Medulla oblongata (tissue), 1 donor: ENCODE measurements around the gene C14orf119.

Experiments used
- DNase-seq: peaks from one replicate; pipeline ENCODE4 v3.0.0-alpha.2; 2015; ENCODE audit errors: extremely low spot score

C14orf119 gene, protein sequence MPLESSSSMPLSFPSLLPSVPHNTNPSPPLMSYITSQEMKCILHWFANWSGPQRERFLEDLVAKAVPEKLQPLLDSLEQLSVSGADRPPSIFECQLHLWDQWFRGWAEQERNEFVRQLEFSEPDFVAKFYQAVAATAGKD

DNA sequence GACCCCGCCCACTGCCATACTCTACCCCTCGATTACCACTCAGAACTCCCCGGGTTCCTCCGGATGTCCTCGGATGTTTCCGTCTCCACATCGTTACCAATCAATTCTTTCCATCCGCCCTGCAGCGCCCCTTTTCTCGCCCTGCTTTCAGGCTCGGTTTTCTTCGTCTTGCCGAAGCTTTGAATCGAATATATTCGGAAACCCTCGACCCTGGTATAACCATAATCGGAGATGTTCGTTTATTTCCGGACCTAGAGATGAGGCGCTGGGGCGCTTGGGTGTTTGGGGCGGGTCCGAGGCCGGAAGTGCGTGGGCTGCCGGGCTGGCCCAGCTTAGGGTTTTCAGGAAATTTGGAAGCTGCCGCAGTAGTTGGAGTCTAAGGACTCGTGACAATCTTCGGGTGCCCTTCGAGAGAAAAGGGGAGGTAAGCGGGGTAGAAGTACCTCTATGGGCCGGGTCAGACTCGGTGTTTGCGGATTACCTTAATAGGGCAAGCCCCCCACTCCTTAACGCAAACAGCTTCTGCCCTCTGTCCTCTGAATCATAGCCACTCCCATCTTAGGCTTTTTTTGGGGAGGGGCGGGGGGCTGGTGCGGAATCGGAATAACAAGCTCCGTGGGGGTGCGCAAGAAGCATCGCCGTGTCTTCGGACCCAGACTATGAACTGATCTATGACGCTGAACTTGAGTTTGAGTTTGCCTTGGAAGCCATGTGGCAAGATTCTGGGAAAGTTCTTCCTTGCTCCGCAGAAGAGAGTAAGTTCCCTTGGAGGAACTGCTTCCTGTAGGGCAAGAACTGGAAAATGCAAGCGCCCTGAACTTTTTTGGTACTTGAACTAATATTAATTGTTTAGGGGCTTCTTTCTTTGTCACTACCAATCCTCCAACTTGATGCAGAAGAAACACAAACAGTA lies at the start of gene C14orf119:
TSS of gene C14orf119 (plus strand) at position 310 of the 913 bp plus-strand sequence. CDS start 2,154 bp downstream, outside the sequence.
- peak; percentile 100 for DNase-seq

DNA sequence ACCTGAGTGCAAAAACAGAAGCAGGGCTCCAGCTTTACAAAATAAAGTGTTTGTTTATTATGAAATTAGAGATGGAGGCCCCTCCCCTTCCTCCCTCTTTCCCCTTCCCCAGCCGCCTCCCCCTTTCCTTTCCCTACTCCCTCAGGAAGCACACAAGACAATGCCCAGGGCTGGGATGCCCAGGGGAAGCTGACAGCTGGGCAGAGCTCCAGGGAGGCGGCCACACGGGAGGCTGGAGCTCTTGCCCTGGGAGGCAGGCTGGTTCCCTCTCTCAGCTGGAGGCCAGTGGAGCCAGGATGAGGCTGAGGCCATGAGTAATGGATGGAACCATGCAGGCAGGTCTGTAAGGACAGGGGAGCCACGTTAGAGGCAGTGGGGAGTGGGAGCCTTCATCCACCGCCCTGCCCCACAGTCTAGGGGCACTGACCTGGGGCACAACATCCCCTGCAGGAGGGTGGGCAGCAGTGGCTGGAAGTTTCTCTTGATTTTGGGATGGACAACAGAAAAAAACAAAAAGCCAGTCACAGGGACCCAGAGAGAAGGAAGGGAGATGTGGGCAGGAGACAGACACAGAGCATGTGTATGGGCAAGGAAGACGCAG lies 48.2 kb upstream of the C14orf119 start:
- no peak for DNase-seq

DNA sequence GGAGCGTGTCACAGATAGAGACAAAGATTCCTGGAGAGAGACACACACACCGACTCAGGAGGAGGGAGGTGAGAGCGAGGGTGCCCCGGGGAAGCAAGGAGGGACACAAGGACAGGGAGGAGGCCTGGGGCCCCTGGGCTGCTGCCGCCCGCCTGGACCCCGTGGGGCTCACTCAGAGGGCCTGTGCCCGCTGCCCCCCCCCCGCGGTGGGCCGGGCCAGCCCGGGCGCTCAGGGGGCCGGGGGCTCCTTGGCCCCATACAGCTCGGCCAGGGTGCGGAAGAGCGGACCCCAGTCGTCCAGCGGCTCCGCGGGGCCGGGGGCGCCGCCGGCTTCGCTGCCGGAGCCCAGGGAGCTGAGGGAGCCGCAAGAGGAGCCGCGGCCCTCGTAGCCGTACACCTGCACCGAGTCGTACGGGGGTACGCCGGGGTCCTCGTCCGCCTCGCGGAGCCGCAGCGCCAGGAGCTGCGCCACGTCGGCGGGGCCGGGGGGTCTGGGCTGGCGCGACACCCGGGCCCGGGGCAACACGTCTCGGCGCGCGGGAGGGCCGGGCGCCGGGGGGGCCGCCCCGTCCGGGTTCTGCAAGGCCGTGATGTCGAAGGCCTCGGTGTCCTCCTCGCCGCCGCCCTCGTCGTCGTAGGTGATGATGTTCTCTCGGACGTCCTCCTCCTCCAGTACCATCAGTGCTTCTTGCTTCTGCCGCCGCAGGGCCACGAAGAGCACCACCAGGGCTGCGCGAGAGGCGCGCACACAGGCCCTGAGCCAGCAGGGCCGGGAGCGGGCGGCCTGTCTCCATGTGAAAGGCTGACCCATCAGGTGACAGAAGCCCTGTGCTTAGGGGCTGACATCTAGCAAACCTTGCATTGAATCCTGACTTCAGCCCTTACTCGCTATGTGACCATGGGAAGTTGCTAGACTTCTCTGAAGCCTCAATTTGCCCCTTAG lies 47.3 kb upstream of the C14orf119 start:
- no peak for DNase-seq

DNA sequence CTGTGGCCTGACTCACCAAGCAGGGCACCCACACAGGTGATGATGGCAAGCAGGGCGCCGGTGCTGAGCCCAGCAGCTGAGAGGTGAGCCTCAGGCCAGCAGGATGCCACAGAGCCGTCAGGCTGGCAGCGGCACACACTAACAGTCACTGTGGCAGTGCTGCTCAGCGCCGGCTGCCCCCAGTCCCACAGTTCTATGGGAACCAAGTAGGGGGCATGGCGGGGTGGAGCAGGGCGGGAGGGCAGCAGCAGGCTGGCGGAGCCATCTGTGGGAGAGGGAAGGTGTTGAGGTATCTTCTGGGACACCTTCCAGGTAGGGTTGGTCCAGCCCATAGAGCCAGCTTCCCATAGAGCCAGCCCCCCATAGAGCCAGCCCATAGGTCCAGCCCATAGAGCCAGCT lies 46.3 kb upstream of the C14orf119 start:
- DNase-seq = no peak

DNA sequence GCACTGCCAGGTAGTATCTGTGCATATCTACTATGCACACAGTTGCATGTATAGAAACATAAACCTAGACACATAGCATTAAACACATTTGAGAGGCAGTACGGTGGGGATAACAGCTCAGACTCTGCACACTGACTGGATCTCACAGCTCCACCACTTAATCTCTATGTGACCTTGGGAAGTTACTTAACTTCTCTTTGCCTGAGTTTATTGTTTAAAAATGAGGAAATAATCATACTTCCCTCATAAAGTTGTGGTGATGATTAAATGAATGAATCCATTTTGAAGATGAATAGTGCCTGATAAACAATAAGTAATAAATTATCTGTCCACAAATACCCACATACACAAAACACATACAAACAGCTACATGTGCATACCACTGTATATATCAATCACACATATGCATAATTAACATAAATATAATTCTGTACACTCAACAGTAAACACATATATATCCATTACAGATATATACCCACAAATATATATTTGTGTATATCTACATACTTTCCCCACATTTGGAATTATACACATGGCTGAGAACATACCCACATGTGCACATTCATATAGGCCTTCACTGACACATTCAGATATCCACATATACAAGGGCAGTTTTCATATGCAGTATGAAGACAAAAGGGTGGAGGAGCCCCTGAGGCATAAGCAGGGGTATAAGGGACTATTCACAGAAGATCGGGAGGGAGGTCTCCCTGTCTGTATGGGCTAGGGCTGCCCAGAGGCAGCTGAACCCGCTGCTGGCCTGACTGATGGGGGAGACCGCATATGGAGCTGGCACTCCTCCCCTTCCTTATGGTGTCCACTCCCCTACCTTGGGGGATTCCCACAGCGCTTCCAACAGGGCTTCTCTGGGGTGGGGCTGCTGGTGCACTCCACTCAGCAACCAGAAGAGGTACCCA lies 43.9 kb upstream of the C14orf119 start:
- DNase-seq = no peak

DNA sequence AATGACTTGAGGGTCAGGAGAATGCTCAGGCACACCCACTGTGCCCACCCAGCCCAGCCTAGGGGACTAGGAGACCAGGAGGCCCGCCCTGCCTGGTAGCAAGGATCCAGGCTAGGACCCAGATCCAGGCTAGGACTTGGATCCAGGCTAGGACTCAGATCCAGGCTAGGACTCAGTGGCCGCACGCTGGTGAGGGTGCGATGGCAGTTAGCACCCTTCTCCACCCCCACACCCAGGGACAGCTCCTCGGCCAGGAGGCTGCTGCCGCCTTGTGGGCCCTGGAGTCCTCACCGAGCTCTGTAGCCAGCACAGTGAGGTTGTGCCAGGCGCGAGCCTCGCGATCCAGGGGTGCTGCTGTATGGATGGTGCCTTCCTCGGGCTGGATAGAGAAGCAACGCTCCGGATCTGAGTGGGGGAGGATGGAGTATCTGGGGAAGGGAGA lies 43.1 kb upstream of the C14orf119 start:
- DNase-seq = peak; percentile 30

DNA sequence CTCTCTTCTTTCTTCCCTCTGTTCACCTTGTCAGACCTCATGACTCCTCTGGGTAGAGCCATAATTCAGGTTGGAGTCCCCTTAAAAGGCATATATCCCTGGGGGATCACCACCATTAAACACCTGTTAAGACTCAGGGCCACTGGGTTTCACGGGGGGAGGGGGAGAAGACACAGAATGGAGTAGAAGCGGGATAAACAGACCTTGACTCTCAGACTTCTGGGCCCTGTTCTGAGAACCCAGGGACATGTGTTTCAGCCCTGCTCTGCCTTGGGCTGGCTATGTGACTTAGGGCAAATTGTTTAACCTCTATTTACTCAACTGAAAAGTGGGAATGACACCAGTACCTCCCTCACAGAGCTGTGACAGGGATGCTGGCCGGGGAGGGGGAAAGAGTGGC lies 42.6 kb upstream of the C14orf119 start:
- no peak for DNase-seq

DNA sequence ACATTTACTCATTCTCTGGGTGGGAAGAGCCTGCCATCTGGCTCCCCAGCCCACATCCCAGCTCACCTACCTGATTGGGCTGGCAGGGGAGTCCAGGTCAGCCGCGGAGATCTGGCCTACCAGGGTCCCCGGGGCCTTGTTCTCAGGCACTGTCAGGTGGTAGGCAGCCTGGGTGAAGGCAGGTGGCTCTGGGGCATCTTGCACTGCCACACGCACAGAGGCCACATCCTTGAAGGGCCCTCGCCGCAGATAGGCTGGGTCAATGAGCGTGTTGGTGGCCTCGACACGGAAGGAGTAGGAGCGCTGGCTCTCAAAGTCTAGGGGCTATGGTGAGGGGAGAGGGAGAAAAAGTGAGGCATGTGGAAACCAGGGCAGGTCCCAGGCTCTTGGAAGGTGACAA lies 41.9 kb upstream of the C14orf119 start:
- no peak for DNase-seq

DNA sequence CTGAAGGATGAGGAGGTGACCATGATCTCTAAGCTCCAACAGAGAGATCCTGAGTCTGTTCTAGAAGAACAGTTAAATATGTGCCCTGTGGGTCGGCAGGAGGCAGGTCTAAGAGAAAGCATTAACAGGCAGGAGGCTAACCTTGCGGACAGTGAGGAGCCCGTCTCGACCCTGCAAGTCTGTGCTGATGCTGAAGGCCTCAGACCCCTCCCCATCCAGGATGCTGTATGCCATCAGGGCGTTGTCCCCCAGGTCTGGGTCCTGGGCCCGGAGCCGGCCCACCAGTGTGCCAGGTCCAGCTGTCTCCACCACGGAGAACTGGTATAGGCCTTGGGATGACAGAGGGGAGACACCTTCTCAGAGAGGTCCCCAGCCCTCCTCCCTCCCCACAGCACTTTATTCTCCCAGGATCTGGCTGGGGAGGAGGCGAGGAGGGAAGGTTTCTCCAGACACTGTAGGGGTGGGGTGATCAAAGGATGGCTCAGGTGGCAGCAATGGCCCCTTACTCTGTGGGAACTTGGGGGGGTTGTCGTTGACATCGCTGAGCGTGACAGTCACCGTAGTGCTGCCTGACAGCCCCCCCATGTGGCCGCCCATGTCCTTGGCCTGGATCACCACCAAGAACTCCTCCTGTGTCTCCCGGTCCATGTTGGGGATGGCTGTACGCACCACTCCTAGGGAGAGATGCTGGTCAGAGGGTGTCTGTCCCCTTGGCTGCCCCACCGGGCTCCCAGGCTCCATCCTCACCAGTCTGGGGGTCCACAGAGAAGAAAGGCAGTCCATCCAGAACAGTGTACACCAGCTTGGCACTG lies 41.1 kb upstream of the C14orf119 start:
- no peak for DNase-seq

DNA sequence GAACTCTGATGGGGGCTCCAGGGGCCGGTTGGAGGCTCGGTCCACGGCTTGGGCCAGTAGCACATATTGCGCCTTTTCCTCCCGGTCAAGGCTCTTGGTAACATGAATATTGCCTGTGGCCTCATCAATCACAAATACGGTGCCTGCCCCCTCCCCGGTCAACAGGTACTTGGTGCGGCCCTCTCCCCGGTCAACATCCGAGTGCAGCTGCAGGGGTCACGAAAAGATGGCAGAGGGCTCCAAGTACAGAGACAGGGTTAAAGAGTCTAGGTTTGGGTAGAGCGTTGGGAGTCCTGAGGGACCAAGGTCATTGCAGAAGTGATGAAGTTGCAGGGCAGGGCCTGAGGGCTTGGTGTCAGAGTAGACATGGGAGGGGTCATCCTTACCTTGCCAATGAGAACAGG lies 40.2 kb upstream of the C14orf119 start:
- no peak for DNase-seq

DNA sequence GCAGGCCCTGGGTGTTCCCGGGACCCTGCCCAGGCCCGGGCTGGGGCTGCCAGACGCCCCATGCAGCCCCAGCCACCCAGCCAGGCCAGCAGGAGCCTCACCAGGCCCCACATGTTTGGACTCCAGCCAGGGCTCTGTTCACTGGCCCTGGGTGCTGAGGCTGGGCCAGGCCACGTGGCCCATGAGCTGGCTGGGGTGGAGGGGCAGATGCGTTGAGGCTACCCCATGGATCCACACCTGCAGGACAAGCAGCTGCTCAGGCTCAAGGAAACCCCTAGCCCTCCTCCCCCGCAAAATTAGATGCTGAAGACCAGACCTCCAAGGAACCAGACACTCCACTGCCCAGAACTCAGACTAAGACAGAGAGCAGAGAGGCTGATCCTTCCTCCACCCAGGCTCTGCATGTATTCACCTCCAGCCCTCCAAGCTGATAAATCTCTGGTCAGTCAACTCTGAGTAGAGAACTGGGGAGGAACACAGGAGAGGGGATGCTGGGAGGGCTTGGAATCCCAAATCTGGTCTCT lies 39.6 kb upstream of the C14orf119 start:
- peak; percentile 33 for DNase-seq

DNA sequence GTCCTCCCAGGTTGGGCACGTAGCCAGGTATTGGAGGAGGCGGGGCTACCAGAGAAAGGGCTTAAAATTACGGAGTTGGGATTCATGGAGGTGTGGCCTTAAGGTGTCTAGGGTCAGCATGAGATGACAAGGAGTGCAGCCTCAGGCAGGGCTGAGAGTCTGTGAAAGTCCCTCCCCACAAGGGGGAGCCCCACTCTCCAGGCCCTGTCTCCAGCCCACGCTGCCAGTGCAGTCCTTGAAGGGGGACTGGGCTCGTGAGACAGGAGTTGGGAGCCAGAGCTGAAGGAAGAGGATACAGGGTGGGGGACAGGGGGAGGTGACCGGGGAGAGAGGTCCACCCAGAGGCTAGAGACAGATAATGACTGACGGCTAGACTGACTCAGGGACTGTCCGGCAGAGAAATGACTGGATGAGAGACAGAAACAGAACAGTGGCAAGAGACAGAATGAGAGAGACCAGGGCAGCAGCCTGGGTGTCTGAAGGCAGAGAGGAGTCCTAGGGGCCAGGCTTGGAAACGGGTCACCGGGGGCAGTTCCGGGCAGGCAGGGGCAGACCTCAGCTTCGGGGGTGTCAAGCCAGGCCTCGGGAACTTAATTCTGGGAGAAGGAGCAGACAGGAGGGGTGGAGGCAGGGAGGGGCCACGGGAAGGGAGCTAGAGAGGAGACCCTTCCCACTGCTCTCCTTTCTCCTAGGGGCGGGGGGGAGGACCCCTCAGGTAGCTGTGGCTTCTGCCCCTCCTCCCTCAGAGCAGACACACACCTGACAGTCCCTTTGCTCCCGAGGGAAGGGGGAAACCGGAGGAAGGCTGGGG lies 39.0 kb upstream of the C14orf119 start:
- peak; percentile 72 for DNase-seq

DNA sequence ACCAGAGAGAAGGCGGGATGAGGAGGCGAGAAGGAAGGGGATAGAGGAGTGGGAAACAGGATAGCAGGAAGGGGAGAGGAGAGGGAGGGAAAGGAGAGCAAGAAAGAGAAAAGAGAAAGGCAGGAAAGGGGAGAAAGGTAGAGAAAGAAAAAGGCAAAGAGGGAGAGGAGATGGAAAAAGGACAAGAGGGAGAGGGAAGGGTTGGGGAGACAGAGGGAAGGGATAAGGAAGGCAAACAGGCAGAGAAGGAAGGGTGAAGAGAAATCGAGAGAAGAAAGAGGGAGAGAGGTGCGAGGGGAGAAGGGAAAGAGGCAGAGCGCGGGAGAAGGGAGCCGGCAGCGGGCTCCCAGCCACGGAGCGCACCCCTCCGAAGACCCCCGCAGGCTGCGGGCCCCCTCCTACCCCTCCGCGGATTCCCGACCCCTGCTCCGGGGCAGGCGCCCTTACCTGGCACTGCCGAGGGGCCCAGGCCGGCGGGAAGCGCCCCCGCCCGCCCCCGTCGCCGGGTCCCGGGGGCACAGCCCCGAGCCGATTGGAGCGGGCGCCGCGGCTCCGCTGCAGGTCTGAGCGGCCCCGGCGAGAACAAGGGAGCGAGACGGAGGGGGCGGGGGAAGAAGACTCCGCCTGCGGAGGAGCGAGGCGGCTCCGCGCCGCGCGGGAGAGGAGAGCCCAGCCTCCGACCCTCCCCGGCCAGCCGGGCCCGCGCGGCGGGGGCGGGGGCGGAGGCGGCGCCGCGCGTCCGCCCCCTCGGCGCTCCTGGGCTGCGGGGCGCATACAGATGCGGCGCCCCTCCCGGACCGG lies 38.1 kb upstream of the C14orf119 start, which contains the start of gene CDH24:
TSS of gene CDH24 (minus strand) at position 565 of the 801 bp plus-strand sequence. CDS start 1,787 bp downstream, outside the sequence.
- DNase-seq = peak; percentile 60

DNA sequence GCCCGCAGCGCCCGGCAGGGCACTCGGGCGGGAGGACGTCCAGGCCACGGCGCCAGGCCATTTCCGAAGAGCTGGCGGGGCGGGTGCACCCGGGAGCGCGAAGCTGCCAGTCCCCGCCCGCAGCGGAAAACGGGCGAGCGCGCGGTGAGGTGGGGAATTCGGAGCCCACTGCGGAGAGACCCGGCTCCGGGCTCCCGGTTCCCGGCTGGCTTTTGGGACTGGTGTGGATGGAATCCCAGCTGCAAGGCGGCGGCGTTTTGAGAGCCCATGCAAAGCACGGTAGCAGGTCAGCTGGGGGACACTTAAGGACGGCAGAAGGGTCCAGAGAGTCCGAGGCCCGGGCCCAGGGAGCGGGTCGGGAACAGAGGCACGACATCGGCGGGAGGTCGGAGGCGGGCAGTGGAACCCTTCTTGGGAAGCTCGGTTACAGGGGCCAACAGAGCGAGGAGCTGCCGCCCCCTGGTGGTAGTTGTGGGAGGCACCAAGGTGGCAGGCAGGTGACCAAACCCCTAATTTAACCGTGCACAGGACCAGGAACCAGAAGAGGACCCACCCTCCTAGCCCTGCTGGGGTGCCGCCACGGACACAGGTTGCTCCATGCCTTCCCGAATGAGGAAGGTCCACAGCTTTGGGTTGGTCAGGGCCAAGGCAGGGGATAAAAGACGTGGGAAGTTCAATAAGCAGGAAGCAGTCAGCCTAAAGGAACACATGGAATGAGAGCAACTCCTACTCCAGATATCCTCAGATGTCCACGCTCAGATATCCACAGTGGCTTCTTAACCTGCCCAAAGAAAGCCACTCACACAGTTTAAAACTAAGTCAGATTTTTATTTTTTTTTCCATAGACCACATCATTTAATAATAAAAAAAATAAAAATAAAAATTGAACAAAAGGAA lies 37.3 kb upstream of the C14orf119 start:
- peak; percentile 89 for DNase-seq

DNA sequence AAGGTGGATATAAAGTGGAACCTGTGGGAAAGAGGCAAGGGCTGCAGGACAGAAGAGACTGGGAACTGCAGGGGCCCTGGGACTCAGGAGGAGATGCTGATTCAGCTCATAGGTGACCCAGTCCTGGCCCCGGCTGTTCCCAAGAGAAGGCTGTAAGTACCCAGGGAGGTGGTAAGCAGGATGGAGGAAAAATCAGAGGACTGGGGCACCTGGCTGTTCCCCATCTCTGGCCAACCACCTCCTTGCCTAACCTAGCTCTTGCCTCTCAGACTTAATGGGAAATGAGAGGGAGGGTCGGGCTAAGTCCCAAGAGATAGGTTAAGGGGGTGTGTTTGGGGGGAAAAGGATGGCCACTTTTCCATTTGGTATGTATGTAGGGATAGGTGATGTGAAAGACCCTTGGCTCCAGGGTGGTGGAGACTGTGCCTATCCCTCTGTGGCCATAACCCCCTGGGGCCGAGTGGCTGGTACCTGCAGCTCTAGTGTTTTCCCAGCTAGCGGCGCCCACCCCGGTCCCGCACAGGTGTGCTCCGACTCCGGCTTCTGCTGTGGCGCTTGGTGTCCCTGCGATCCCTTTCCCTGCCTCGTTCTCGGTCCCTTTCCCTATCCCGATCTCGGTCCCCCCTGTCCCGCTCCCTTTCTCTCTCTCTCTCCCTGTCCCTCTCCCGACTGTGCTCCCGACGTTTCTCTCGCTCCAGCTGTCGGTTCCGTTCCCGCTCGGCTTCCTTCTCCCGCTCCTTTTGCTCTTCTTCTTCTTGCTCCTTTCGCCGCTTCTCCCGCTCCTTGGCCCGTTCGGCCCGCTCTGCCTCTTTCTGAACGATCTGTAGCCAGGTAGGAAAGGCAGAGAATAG lies 36.4 kb upstream of the C14orf119 start:
- DNase-seq = no peak
